ENCODE results near the gene RAB11A.

RAB11A gene

DNA sequence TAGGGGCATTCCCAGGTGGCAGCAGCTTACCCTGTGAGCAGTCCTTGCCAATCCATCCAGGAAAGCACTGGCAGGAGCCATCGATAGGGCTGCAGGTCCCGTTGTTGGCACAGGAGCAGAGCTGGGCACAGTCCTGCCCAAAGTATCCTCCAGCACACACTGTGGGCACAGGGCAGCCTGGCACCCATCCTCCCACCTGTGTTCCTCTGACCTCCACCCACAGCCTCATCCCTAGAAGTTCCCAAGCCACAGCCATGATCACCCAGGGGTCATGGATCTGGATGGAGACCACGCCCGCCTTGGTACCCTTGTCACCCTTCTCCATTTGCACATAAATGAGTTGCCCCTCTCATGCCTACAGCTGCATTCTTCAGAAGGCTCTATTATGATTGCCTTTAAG, 48.6 kb downstream of the RAB11A start:
- DNase-seq (ENCODE audit: low read depth) = no peak

DNA sequence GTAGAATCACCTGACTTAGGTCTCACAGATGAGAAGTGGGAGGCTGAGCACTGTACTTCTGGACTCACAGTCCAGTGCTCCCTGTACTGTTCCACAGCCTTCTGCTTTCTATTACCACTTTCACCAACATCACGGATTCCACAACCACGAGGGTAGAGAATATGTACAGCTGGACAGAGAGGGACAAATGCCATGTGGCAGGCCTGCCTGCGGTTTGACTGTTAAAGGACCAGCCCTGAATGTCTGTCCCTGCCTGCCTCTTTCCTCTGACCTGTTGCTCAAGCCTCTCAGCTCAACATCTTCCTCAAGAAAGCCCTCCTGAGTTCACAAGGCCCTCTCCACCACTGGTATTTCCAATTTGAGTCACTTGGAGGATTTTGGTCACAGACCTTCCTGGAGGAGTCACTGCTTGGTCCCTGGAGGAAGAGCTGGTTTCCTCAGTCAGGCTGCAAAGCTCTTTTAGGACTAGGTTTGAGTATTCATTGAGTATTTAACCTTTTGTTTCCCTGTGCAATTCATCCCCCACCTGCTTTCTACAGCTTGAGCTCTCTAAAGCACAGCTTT, 49.1 kb downstream of the RAB11A start:
- DNase-seq (ENCODE audit: low read depth) = no peak

DNA sequence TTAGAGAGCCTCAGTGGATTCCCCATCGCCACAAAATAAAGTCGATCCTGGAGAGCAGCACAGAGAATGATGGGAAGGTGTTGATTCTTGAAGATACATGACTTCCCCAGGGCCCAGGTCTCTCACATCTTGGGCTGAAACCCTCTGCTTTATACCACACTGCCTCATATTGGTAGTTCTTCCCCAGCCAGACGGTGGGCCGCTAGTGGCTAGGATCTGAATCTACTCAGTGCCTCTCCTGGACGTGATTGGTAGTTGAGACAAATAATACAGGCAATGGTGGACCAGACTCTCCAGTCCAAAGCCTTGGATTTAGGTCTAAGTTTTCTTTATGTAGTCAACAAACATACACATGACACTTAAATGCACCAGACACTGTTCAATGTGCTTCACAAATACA, 49.7 kb downstream of the RAB11A start:
- no peak for DNase-seq (ENCODE audit: low read depth)

DNA sequence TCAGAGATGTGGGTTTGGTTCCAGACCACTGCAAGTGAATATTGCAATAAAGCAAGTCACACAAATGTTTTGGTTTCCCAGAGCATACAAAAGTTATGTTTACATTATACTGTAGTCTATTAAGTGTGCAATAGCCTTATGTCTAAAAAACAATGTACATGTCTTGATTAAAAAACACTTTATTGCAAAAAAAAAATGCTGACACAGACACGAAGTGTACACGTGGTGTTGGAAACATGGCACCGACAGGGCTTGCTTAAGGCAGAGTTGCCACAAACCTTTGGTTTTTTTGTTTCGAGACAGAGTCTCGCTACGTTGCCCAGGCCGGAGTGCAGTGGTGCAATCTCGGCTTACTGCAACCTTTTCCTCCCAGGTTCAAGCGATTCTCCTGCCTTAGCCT, 50.1 kb downstream of the RAB11A start:
- no peak for DNase-seq (ENCODE audit: low read depth)

DNA sequence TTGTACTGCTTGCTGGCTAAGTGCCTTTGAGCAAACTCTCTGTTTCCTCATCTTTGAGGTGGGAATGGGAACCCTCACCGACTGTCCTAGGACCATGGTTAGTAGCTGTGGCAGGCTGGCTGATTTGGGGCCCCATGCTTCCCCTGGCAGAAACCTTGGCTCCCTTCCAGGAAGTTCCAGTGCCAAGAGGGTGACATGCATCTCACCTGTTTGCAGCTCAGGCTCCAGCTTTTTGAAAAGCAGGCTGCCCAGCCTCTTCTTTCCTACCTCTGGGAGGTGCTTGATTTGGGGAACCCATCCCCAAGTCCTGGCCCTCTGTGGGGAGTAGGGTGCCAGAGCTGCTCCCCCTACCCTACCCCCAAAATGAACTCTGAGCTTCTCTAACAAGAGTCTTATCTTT, 50.8 kb downstream of the RAB11A start:
- DNase-seq (ENCODE audit: low read depth) = no peak

DNA sequence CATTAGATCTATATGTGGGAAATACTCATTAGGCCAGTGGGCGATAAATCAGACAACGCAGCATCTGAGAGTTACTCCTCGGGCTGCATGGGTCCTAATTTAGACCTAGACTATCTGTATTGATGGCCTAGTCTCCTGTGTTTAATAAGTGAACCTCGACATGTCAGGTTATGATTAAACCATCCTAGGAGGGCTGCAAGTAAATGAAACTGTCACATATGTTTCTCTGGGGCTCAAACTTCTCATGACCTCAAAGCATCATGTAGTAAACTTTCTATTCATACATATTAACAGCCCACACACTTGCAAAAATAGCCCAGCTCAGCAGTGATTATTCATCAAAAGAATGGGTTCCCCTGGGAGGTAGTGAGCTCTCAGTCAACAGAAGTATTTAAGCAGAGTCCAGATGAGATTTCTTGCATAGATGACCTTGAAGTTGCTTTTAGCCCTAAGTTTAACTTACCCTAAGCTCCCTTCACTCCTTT, 51.6 kb downstream of the RAB11A start:
- DNase-seq (ENCODE audit: low read depth) = no peak

DNA sequence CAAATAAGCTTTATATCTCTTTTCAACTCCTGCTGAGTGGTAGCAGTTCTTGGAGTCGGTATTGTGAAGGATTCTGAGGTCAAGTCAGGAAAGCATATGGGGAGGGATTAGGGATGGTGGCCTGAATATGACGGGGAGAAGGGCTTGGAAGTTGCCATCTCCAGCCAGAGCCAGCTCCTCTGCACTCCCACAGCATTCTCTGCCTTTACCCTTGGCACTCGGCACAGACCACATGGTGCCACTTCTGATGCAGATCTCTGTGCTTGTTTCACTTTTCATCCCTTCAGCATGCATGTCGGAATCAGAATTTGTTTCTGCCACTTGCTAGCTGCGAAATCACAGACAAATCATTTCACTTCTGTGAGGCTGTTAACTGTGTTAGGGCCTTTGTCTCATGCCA, 52.5 kb downstream of the RAB11A start:
- no peak for DNase-seq (ENCODE audit: low read depth)

DNA sequence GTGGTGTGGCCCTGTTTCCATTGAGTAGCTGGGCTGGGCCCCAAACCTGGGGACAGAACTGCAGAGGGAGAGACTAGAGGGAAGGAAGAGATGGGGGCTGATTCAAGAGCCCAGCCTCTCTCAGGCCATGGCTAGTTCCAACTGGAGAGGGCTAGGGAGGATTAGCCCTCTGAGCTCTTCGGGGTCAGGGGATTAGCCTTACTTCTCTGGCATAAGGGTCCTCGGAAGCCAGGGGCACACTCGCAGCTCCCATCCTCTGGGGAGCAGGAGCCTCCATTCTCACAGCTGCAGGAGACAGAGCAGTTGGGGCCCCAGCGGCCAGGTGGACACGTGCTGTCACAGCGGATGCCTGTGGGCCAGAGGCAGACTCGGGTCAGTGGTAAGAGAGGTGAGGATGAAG, 53.3 kb downstream of the RAB11A start:
- DNase-seq (ENCODE audit: low read depth) = no peak

DNA sequence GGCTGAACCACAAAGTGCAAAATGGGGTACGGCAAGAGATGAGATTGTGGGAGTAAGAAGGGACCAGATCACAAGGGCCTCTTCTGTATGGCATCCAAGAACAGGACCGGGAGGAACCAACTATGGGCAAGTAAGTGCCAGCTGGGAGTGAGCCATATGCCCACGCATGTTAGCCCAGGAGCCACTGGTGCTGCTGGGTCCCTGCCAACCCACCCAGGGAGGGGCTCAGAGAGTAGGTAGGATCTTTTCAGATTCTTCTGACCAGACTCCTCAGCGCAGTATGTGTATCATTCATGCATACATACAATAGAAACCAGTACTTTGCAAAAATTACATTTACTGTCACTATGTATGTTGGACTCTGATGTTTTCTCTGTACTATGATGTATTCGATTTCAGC, 54.0 kb downstream of the RAB11A start:
- no peak for DNase-seq (ENCODE audit: low read depth)

DNA sequence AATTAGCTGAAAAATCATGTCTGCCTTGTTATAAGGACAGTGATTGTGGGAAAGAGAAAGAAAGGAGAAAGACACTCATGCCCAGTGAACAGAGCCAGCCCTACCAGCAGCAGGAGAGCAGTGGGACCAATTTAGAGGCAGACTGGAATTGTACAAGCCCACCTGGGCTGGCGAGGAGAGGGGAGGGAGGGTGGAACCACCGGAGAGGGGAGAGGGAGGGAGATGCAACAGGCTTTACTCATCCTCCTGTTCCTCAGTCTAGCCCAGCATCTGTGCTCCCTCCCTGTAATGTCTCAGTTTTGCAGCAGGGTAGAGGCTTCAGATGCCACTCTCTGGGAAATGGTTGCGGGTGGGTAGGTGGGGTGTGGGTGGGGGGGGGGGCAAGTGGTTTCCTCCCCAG, 54.7 kb downstream of the RAB11A start:
- no peak for DNase-seq (ENCODE audit: low read depth)

DNA sequence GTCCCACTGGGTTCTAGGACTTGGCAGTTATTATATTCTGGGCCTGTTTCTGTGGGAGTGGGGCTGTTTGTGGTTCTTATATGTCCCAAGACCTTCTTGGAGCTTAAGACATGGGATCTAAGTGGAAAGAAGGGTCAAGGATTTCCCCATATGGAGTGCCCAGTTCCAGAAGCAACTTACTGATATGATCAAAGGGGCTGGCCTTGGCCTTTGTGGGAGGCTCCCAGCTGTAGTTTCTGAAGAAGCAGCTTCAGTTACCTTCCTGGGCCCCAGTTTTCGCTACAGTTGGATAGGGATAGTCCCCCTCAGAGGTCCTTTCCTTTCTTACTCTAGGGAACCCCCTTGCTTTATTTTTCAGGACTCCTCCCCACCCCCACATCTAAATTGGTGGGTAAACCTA, 56.0 kb downstream of the RAB11A start:
- DNase-seq (ENCODE audit: low read depth) = no peak

DNA sequence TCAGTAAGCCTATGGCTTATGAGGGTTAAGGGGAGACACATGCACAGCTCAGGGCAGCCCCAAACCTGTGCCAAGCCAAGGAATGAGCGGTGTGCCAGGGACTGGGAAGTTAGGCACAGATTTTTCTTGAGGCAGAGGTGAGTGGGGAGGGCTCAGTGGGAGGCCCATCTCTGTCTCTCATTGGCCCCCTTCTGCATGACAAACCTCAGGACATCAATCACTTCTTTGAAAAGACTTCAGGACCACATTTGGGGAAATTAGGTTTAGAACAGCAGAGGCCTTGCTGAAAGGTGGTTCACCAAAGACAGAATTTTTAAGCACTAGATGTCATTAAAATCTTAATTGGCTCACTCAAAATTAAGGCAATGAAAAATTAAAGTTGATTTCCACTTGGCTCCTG, 57.2 kb downstream of the RAB11A start:
- DNase-seq (ENCODE audit: low read depth) = no peak

DNA sequence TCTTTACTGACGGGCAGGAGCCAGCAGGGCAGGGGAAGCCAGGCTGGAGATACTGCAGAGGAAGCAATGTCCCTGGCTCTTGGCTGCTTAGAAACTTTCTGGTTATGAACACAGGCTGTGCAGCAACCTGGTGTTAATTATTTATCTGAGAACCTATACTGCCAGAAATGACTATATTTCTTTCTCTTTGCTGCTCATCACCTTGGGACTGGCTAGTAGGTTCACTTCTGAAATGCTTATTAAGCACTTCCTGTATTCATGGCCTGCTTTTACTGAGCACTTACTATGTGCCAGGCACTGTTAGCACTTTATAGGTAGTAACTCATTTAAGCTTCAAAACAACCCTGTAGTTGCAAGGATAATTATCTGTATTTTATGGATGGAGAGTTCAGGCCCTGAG, 57.6 kb downstream of the RAB11A start:
- no peak for DNase-seq (ENCODE audit: low read depth)

DNA sequence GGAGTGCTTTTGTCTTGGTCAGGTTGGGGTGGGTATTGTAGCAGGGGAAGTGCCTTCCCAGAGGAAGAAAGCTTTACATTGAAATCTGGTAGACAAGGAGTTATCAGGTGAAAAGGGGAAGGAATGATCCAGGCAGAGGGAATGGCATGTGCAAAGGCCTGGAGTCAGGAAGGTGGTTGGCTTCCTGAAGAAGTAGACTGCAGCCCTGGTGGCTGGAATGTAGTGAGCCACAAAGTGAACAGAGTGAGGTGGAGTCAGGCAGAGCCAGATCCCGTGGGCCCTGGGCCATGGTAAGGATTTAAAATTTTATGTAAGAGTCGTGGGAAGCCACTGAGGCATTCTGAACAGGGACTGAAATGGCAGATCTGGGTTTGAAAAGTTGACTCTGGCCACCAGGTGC, 58.3 kb downstream of the RAB11A start:
- no peak for DNase-seq (ENCODE audit: low read depth)

DNA sequence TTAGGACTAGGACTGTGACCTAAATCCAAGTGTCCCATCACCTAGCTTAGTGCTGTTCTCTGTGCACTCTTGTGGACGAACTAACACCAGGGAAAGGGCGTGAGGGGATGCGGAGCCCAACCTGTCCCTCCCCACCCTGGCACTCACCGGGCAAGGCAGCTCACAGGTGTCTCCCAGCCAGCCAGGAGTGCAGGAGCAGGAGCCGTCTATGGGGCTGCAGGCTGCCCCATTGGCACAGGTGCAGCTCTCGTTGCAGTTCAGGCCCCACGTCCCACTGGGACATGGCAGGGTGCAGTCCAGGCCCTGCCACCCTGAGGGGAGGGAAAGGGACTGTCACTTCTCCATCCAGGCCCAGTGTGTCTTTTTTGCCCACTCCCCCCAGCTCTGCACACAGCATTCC, 60.3 kb downstream of the RAB11A start:
- no peak for DNase-seq (ENCODE audit: low read depth)

DNA sequence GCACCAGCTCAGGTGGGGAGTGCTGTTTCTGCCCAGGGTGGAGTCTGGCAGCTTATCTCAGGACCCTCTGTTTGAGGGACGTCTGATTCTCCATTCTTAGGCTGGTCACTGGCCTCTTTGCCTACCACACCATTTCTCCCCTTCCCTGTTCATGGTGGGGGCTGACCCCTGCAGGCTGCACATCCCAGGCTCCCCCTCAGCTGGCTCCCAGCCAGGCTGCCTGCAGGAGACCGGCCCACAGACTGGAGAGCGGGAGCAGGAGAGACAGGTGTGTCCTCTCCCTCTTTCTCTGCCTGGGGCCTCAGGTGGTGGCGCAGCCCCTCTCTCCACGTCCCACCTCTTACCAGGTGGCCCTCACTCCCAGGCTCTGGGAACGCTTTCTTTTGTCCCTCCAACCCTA, 60.8 kb downstream of the RAB11A start:
- DNase-seq (ENCODE audit: low read depth) = no peak

DNA sequence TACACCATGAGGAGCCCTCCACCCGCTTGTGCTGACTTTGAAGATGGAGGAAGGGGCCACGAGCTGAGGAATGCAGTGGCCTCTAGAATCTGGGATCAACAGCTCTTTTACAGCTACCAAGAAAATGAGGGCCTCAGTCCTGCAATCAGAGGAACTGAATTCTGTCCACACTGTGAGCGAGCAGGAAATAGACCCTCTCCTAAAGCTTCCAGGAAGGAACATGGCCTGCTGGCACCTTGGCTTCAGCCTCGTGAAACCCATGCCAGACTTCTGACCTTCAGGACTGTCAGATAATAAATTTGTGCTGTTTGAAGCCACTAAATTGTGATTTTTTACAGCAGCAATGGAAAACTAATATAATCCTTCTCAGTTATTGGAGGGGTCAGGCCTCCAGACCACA, 61.9 kb downstream of the RAB11A start:
- DNase-seq (ENCODE audit: low read depth) = no peak

DNA sequence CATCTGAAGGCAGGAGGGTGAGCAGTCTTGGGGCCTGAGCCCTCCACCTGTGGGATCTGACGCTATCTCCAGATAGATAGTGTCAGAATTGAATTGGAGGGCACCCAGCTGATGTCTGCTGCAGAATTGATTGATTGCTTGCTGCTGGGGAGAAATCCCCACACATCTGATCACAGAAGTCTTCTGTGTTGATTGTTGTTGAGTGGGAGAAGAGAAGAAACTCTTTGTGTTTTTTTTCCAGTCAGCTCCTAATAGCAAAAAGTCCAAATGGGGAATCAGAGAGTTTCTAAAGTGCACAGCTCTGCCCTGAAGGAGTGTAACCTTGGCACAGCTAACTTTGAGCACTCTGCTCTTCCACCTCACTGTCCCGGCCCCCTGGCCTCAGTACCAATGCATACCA, 66.1 kb downstream of the RAB11A start:
- DNase-seq (ENCODE audit: low read depth) = no peak

DNA sequence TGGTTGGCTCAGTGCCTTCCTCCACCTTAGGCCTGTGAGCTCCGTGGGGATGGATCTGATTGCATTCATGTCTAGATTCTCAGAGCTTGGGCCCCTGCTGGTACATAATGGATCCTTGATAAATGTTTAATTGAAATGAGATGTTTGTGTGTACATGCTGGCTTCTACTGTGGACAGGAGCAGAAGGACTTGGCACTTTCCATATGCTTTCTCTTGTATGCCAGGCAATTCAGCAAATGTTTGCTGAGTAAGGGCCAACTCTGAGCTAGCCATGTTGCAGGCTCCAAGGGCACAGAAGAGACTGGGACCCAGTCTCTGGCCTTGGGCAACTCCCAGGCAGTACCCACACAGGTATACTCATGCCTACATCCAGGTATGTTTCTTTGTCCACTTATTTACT, 67.0 kb downstream of the RAB11A start:
- no peak for DNase-seq (ENCODE audit: low read depth)

DNA sequence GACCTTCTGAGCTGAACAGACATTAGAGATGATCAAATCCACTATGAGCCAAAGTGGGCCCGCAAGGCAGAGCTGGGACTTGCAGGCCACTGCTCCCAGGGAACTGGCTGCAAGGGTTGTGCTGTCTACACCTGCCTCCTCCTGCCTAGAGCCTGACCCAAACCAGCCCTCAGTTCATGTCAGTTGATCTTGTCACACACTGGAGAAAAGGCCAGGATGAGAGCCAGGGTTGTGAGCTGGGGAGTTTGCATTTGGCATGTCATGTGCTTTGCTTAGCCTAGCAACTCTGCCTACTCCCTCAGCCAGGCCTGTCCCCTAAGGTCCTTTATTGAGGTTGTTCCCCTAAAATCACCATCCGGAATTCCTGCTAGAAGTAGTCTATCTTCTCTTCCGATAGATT, 67.8 kb downstream of the RAB11A start:
- no peak for DNase-seq (ENCODE audit: low read depth)

DNA sequence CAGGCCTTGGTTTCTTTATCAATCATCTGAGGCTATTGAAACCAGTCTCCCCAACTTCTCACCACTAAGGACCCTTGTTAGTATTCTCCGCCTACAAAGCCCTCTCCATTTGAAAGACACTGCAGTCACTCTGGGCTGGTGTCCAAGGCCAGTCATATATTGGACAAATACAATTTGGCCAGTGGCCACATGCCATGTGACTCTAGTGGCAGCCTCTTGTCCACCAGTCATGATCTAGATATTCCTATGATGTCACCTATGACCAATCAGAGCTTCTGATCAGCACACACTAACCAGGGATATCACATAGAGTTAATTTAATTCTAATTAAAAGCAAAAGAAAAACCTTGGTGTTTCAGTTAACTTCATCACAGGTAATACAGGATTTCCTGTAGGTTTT, 68.2 kb downstream of the RAB11A start:
- no peak for DNase-seq (ENCODE audit: low read depth)

DNA sequence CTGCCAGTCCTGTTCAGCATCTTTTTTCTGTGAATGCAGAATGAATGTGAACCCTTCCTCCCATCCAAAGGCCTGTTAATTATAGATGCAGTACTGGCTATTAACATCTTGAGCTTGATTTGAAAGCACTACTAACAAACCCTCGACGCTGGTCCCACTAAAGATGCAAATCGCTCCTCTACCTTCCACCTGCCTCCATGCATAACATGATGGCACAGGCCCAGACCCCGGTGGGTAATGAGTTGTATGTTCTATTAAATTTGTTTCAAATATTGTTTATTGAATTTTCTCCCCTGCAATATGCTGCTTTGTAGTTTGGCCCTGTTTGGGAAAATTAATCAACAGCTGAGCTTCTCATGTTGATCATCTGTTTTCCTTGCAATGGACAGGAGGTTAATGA, 69.3 kb downstream of the RAB11A start:
- DNase-seq (ENCODE audit: low read depth) = no peak

DNA sequence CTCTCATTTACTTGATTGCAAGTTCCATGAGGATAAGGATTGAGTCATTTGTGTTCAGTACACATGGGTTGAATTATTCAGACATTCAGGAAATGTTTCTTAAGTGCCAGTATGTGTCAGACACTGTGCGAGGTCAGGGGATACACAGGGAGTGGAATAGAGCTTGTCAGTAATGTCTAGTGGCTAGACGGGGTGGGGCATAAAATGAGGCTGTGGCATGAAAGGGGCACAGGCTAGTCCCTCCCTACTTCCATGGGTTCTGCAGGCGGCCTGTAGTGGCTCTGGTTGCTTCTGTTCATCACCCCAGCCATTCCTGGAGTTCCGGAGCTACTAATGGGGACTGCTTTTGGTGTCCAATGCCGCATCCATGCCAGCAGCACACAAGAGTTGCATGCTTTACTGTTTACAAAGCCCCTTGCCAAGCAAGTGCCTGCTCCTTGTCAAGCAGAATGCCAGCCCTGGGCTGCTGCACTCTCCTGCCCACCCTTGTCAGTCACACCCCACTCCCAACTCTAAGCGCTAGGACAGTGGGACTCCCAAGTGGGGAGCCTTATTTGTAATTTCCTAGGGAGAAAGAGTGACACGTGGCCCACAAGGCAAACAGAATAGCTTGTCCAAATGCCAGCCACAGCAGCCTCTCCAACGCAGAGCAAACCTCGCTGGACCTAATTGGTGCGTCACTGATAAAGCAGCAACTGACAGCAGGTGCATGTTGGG, 70.8 kb downstream of the RAB11A start:
- peak; percentile 72 for DNase-seq (ENCODE audit: low read depth)

DNA sequence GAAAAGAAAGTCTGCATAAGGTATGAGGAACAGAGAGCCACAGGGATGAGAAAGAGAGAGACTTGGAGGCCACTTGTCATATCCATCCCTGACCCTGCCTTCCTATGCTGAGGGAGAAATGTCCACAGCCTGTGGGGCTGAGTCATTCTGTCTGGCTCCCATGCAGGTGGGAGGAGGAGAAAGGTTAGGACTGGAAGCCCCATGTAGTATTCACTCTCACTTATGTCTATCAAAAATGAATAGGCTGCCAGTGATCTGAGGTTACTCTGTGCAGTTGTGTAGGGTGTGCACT, 71.3 kb downstream of the RAB11A start:
- no peak for DNase-seq (ENCODE audit: low read depth)

Data from non-pigmented ciliary epithelial cell (primary cell).